CD4-positive, alpha-beta T cell treated with Interleukin-2 at 100 ng/mL for 4 hours (primary cell): ENCODE data around the gene AP5Z1.

Source experiments
- DNase-seq: peaks from one replicate; pipeline ENCODE4 v3.0.0-alpha.2; 2020; ENCODE audit warnings: low spot score

AP5Z1 gene

GRCh38 chr7:4766666-4767519 lies 8.5 kb upstream of the AP5Z1 start:
- no peak for DNase-seq

- DNase-seq, result no peak
These were observed 6.5 kb upstream of the AP5Z1 start for GRCh38 chr7:4768597-4769569.

GRCh38 chr7:4769761-4770160 lies 5.7 kb upstream of the AP5Z1 start:
- DNase-seq, result no peak

GRCh38 chr7:4770886-4771285 lies 4.5 kb upstream of the AP5Z1 start:
- DNase-seq, result no peak

GRCh38 chr7:4771737-4772136 lies 3.7 kb upstream of the AP5Z1 start:
- no peak for DNase-seq

GRCh38 chr7:4772306-4772705 lies 3.1 kb upstream of the AP5Z1 start:
- no peak for DNase-seq

- no peak for DNase-seq
These were observed 1.4 kb upstream of the AP5Z1 start for GRCh38 chr7:4774007-4774406.

- peak; percentile 30 for DNase-seq
These were observed 669 bp upstream of the AP5Z1 start for GRCh38 chr7:4774658-4775249.

GRCh38 chr7:4775848-4776623 lies 613 bp downstream of the AP5Z1 start:
- peak; percentile 55 for DNase-seq

- DNase-seq, result no peak
These were observed 3.7 kb downstream of the AP5Z1 start for GRCh38 chr7:4779118-4779517.

GRCh38 chr7:4781366-4782069 lies 6.1 kb downstream of the AP5Z1 start:
- DNase-seq, result no peak

- DNase-seq, result no peak
These were observed 7.2 kb downstream of the AP5Z1 start for GRCh38 chr7:4782333-4783291.

- DNase-seq, result no peak
These were observed 7.8 kb downstream of the AP5Z1 start for GRCh38 chr7:4783292-4783652.

- no peak for DNase-seq
These were observed 8.4 kb downstream of the AP5Z1 start for GRCh38 chr7:4783762-4784351.

GRCh38 chr7:4784799-4785198 lies 9.4 kb downstream of the AP5Z1 start:
- DNase-seq, result no peak

- no peak for DNase-seq
These were observed 9.9 kb downstream of the AP5Z1 start for GRCh38 chr7:4785371-4785770.

- DNase-seq, result no peak
These were observed 10.6 kb downstream of the AP5Z1 start for GRCh38 chr7:4786015-4786414.

- DNase-seq, result no peak
These were observed 12.1 kb downstream of the AP5Z1 start for GRCh38 chr7:4787541-4787940.

- DNase-seq, result no peak
These were observed 12.7 kb downstream of the AP5Z1 start for GRCh38 chr7:4787947-4788626.
